Activated CD4-positive, alpha-beta T cell treated with anti-CD3 and anti-CD28 coated beads for 48 hours (primary cell): ENCODE data around the gene SLC38A8.

ENCODE experiments used
- DNase-seq: peaks from one replicate; pipeline ENCODE4 v3.0.0-alpha.2; 2020

The SLC38A8 gene

DNA sequence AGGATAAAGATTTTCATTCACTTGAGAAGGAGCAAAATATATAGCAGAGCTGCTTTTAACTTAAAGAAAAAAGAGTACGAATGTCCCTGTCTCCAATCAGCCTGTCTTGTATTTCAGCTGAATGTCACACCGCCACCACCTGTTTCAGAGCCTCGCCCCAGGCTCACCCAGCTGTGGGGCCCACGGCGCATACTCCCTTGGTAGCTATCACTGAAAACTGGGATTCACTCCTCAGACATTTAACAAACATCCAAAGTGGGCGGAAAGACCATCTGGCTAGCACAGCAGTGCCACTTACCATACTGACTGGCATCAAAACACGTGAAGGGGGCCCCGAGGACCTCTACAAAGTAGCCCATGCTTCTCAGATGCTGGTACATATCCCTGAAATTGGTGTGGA lies 25.4 kb upstream of the SLC38A8 start:
- no peak for DNase-seq

DNA sequence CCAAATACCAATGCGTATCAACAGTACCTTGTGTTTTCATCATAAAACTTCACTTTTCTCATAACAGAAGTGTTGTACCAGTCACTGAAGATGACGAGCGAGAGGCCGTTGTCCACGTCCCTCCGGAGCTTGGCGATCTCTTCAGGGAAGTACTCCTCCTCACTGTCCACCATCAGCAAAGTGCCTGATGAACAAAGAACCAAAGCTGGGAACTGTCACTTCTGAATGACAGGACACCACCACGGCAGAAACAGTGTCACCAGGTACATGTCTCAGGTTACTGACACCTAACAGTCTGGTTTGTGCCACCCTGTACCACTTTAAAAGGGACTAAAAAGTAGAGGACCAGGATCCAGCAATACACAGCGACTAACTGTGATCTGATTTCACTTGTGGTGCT lies 25.0 kb upstream of the SLC38A8 start:
- no peak for DNase-seq

DNA sequence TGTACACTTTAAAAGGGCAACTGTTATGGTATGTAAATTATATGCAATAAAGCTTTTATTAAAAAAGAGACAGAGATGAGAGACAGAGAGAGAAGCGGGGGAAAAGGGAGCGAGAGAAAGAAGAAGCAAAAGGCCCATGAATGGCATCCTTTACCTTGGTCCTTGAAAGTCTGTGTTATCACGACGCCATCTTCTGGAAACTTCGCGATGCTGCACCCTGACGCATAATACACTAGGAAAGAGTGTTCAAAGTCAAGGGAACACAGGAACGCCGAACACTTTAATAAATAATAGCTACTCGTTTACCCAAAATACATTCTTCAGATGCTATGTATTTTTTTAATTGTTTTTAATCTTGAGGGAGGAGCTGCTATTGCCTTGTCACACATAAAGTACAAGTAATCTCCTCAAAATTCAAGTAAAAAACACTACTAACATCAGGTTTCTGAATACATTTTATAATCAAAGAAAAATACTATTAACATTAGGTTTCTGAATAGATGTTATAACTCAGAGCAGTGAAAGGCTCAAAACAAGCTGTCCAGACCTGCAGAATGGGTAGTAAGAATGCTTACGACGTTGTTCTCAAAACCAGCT lies 23.0 kb upstream of the SLC38A8 start:
- peak; percentile 54 for DNase-seq

- DNase-seq: no peak
Observed at GRCh38 chr16:84063980-84064379, 21.4 kb upstream of the SLC38A8 start.

GRCh38 chr16:84062734-84063640 lies 20.4 kb upstream of the SLC38A8 start:
- peak; percentile 81 for DNase-seq

GRCh38 chr16:84061236-84061819 lies 18.7 kb upstream of the SLC38A8 start:
- no peak for DNase-seq

GRCh38 chr16:84059946-84060901 lies 17.6 kb upstream of the SLC38A8 start:
- DNase-seq: no peak

DNA sequence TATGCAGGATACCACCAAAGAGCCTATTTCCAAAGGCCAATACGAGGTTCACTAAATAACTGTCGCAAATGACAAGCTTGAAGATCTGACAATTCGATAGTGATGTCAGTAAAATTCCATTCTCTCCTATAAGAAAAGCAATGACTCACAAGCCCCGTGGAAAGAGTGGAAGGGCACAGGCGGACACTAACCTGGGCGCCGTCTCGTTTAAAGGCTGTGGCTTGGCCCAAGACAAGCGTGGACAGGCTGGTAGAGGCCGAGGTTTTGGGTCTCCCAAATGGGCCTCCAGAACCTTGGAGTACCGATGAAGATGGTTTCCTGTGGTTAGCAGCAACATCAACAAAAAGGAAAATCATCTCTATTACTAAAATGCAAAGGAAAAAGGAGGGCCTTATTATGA lies 16.5 kb upstream of the SLC38A8 start:
- DNase-seq: no peak

DNA sequence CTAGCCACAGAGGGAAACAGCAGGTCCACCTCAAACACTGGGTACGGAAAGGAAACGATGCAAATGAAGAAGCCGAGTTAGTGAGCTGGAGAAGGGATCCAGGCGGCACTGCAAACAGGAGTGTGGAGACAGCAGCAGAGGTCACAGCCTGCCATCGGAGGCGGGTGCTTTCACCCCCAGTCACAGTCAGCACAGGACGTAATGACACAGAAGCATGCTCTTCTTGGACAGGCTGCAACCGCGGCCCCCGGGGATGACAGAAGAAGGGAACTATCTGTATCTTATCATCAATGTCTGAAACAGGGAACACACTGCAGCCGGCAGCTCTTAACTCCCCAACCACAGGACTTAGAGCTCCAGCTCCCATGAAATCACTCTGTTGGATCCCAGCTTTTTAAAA lies 16.1 kb upstream of the SLC38A8 start:
- no peak for DNase-seq

- no peak for DNase-seq
Observed at GRCh38 chr16:84058211-84058610, 15.6 kb upstream of the SLC38A8 start.

DNA sequence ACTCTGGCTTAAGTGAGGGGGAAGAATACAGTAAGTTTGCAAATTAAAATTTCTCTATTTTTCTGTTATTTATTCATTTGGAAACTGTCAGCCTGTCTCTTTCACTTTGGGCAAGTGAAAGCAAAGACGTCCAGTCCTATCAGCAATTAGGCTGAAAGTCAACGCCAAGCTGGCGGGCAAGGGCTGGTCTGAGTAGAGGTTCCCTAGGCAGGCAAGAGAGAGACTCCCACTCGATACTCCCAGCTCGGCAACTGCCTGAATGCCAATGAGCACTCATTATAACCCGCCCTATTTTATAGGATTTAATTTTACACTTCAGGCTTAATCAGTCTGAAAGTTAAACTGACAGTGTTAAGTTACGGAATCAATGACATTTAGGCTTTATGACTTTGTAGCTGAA lies 14.3 kb upstream of the SLC38A8 start:
- DNase-seq: no peak

GRCh38 chr16:84055801-84056634 lies 13.4 kb upstream of the SLC38A8 start:
- DNase-seq: no peak

DNA sequence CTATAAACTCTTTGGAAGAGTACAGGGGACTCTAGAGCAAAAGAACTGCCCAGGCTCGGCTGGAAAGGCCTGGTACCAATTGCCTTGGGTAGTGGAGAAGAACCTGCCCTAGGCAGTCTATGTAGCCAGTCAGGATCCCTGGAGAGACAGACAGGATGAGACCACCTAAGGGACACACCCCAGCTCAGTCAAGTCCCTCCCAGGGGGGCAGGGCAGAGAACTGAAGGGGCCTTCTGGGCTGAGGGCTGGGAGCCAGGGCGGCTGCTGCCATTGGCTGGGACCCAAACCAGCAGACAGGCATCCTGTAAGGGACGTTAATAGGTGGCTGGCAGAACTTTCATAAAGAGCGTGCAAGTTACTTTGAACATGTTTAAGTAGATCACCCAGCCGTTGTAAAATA lies 12.8 kb upstream of the SLC38A8 start:
- DNase-seq: no peak

- DNase-seq: no peak
Observed at GRCh38 chr16:84054916-84055315, 12.3 kb upstream of the SLC38A8 start.

DNA sequence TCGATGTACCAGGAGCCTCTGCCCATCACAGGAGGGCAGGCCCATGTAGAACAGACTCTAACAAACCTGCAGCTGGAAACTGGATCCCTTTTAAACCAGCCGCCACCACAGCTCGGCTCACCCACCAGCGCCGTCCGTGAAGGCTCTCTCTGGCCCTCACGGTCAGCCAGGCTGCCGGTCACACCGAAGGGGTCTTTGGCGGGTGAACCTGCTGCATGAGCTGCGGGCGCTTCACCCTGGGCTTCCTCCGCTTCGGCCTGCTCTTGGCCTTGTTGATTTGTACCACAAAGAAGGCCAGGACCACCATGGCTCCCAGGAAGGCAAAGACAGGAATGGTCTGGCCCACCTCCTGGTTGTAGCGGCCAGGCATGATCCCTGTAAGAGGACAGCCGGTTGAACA lies 11.7 kb upstream of the SLC38A8 start:
- no peak for DNase-seq

GRCh38 chr16:84053237-84053636 lies 10.6 kb upstream of the SLC38A8 start:
- no peak for DNase-seq

- DNase-seq: no peak
Observed at GRCh38 chr16:84052071-84052622, 9.6 kb upstream of the SLC38A8 start.

DNA sequence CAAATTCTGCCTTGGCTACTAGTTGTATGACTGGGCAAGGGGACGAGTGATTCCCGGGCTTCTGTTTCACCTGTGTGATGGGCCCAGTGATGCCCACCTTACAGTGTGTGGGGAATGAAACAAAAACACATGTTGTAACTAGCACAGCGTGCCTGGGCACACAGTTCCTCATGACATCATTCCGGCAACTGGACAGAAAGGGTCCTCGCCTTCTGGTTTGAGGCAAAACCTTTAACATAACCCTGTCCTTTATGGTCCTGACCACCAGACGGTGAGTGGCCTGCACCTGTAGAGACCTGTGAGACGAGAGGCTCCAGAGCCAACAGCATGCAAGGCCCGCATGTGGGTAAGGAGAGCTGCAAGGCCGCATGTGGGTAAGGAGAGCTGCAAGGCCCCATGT lies 7.7 kb upstream of the SLC38A8 start:
- DNase-seq: no peak

DNA sequence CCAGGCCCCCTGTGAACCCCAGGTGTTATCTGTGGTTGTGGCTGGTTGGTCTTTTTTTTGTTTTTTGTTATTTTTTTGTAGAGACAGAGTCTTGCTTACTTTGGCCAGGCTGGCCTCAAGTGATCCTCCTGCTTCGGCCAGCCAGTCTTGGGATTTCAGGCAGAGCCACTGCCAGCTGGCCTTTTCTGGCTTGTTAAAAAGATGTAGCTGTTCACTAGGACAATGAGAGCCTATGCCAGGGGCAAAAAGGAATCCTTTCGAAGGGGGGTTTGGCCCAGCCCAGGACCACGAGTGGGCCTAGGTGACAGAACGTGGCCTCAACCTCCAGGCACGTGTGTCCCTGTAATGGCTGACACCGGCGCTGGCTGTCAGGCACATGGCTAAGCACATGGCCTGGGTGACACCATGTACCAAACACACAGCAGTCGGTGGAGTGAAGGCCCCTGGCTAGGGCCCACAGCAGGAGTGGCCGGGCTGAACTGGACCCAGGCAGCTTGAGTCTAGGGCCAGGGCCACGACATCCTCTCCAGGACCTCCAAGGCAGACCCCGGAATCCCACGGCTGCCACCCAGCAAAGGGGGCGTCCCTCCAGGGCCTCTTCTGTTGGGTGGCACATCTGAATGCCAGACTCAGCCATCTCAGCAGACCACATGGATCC lies 6.9 kb upstream of the SLC38A8 start:
- DNase-seq: no peak

DNA sequence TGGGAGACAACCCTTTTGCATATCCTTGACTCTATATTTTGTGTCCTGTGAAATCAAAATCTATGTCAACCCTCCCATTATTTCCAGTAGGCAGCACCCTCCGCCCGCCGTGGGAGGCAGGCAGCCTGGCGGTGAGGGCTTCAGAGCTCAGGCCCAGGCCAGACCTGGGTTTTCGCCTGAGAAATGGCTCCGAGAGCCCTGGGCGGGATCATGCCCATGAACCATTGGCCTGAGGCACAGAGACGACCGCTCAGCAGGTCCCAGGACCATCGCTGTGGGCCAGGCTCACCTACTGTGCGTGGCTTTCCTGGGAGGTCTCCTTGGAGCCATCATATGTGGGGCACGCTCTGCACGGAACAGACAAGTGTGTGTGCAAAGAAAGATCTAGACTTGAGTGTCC lies 6.3 kb upstream of the SLC38A8 start:
- no peak for DNase-seq

DNA sequence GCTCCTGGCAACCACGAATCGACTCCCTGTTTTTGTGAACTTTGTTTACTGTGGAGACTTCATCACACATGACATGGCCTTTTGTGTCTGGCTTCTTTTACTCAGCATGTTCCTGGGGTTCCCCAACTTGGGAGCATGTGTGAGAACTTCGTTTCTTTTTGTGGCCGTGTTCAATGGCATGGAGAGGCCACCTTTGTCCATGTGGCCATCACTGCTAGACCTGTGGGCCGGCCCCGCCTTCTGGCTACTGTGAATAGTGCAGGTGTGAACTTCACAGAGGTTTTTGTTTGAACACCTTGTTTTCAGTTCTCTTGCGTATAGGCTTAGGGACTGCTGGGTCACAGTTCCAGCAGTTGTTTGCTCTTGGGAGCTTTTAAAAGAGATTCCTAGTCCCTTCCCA lies 5.7 kb upstream of the SLC38A8 start:
- DNase-seq: no peak
